ENCODE data around the gene SIRT1.

- no peak for TF ChIP-seq CTCF (IDR thresholded peaks at IDR 0.05)
- no peak for TF ChIP-seq POLR2A (IDR thresholded peaks at IDR 0.05)
These were observed 42.5 kb downstream of the SIRT1 start for GRCh38 chr10:67926951-67927350.
